Measurements from ENCODE around the gene OR2Z1.

Gene OR2Z1

GRCh38 chr19:8721334-8721733, at the start of gene OR2Z1:
OR2Z1 (plus strand) TSS chr19:8721634; CDS start chr19:8731029, 9,395 bp downstream.
- no peak for DNase-seq

- DNase-seq, result no peak
These were observed 48.0 kb upstream of the OR2Z1 start for GRCh38 chr19:8673276-8673891.

- DNase-seq, result no peak
These were observed 46.4 kb upstream of the OR2Z1 start for GRCh38 chr19:8675066-8675465.

- no peak for DNase-seq
These were observed 43.1 kb upstream of the OR2Z1 start for GRCh38 chr19:8678244-8678807.

GRCh38 chr19:8680676-8681344, 40.6 kb upstream of the OR2Z1 start:
- no peak for DNase-seq

- DNase-seq, result no peak
These were observed 39.9 kb upstream of the OR2Z1 start for GRCh38 chr19:8681345-8682029.

- no peak for DNase-seq
These were observed 39.0 kb upstream of the OR2Z1 start for GRCh38 chr19:8682472-8682871.

GRCh38 chr19:8682931-8683330, 38.5 kb upstream of the OR2Z1 start:
- peak; percentile 8 for DNase-seq

- DNase-seq, result peak; percentile 21
These were observed 37.2 kb upstream of the OR2Z1 start for GRCh38 chr19:8684001-8684902.

- no peak for DNase-seq
These were observed 34.9 kb upstream of the OR2Z1 start for GRCh38 chr19:8686549-8686948.

- DNase-seq, result no peak
These were observed 32.5 kb upstream of the OR2Z1 start for GRCh38 chr19:8688930-8689329.

GRCh38 chr19:8690753-8691539, 30.5 kb upstream of the OR2Z1 start:
- no peak for DNase-seq

GRCh38 chr19:8695501-8695900, 25.9 kb upstream of the OR2Z1 start:
- DNase-seq, result no peak

GRCh38 chr19:8695911-8696310, 25.5 kb upstream of the OR2Z1 start:
- no peak for DNase-seq

GRCh38 chr19:8696993-8697392, 24.4 kb upstream of the OR2Z1 start:
- no peak for DNase-seq

- DNase-seq, result peak; percentile 58
These were observed 23.6 kb upstream of the OR2Z1 start for GRCh38 chr19:8697671-8698432.

- no peak for DNase-seq
These were observed 22.9 kb upstream of the OR2Z1 start, which contains the start of gene ACTL9 for GRCh38 chr19:8698433-8699063. ACTL9 (minus strand) TSS chr19:8698795; CDS start chr19:8698701, 94 bp downstream.

- DNase-seq, result no peak
These were observed 21.5 kb upstream of the OR2Z1 start for GRCh38 chr19:8699908-8700307.

- no peak for DNase-seq
These were observed 20.5 kb upstream of the OR2Z1 start for GRCh38 chr19:8700956-8701355.

- DNase-seq, result peak; percentile 54
These were observed 19.1 kb upstream of the OR2Z1 start for GRCh38 chr19:8702350-8702749.

- DNase-seq, result no peak
These were observed 18.2 kb upstream of the OR2Z1 start for GRCh38 chr19:8703223-8703622.
